Stimulated activated CD4-positive, alpha-beta T cell treated with anti-CD3 and anti-CD28 coated beads, Interleukin-4, amount 100 ng/mL, for 4 hours (primary cell): ENCODE measurements around the gene RNF151.
"Not testable (repeated sequence)": the region's sequence is repeated elsewhere in the genome, so short reads cannot be mapped to it uniquely, and the experiment has no call there.

Experiments used
- DNase-seq, 2 experiments: peaks; one replicate each; pipeline ENCODE4 v3.0.0-alpha.2; 2020

RNF151 gene

GRCh38 chr16:1966460-1966859, at the start of gene RNF151:
Gene RNF151, plus strand, starts transcription at chr16:1966856. Its CDS starts 26 bp downstream, at chr16:1966882.
- no peak for DNase-seq

- DNase-seq: no peak
These were observed 49.5 kb upstream of the RNF151 start for GRCh38 chr16:1917056-1917664.

- DNase-seq: no peak
These were observed 48.8 kb upstream of the RNF151 start for GRCh38 chr16:1917665-1918350.

GRCh38 chr16:1918351-1919326, 48.0 kb upstream of the RNF151 start, which contains the start of gene HS3ST6:
Gene HS3ST6, minus strand, starts transcription at chr16:1918415. Its CDS starts 92 bp downstream, at chr16:1918323.
- no peak for DNase-seq

GRCh38 chr16:1919327-1919998, 47.2 kb upstream of the RNF151 start:
- no peak for DNase-seq

GRCh38 chr16:1920122-1920521, 46.5 kb upstream of the RNF151 start:
- not testable (repeated sequence) for DNase-seq

- no peak for DNase-seq
These were observed 45.9 kb upstream of the RNF151 start for GRCh38 chr16:1920727-1921171.

- no peak for DNase-seq
These were observed 44.3 kb upstream of the RNF151 start for GRCh38 chr16:1922357-1922756.

- DNase-seq: no peak
These were observed 43.2 kb upstream of the RNF151 start for GRCh38 chr16:1923299-1924034.

GRCh38 chr16:1924095-1924494, 42.6 kb upstream of the RNF151 start:
- no peak for DNase-seq

GRCh38 chr16:1926271-1926670, 40.4 kb upstream of the RNF151 start:
- no peak for DNase-seq

GRCh38 chr16:1929105-1929504, 37.6 kb upstream of the RNF151 start:
- DNase-seq: no peak

GRCh38 chr16:1929578-1930337, 36.9 kb upstream of the RNF151 start:
- DNase-seq: peak; percentile 85 to 96

- no peak for DNase-seq
These were observed 36.3 kb upstream of the RNF151 start for GRCh38 chr16:1930338-1930720.

GRCh38 chr16:1932050-1933028, 34.3 kb upstream of the RNF151 start:
- no peak for DNase-seq

- DNase-seq: no peak
These were observed 33.5 kb upstream of the RNF151 start for GRCh38 chr16:1933097-1933661.

GRCh38 chr16:1936945-1937479, 29.6 kb upstream of the RNF151 start:
- DNase-seq: no peak

GRCh38 chr16:1938316-1938715, 28.3 kb upstream of the RNF151 start:
- no peak for DNase-seq

- DNase-seq: no peak
These were observed 27.7 kb upstream of the RNF151 start for GRCh38 chr16:1938910-1939309.
